Measurements from ENCODE around the gene SMAD4. TPM values are rescaled to one million over a fixed set of nuclear protein-coding genes. Genes with fewer than 3 reads are reported as not detected.

The SMAD4 gene
- polyA plus RNA-seq, 3 donors: 21.0 to 34.0 (median 29.1) TPM

DNA sequence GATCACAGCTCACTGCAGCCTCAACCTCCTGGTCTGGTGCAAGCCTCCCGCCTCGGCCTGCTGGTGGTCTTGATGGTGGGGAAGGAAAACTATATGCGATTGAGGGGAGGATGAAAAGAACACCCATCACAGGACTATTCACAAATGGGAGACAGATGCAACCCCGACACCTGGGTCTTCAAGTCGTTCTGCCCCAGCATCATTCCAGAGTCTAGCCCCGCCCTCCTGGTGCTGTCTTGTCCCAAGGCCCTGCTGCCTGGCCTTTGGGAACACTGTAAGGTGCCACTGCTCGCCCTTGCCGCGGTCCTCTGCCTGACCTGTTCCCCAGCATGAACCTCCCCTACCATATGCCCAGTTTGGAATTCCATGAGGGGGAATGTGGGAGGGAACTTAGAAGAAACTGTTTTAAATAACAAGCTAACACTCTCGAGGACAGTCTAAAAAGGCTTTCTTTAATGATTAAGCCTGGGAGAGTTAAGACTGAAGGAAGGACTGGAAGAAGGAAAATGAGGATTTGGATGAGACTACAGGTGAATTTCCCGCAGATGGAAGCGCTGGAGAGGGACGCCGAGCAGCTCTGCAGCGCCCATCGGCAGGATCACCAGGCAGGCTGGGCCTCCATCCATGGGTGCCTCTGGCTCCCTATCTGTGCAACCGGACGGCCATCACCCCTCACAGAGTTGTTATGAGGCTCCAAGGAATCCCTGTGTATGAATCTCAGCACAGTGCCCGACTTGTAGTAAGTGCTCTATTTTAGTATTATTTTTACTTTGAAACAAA, 92.4 kb downstream of the SMAD4 start:
- H2AFZ ChIP-seq (ENCODE audit: insufficient read depth, low read depth, low read length, poor library complexity, severe bottlenecking): no peak overlapping the region
- H3K4me1 ChIP-seq (ENCODE audit: control insufficient read depth in 1 of 2, insufficient read depth in 2 of 2, low read length in 2 of 2): no peaks in the 10 kb centered on the region
- no peak overlapping the region for H3K4me3 Mint-ChIP-seq
- no peak overlapping the region for H3K27ac Mint-ChIP-seq
- H3K9ac ChIP-seq (ENCODE audit: insufficient read depth, low read length, poor library complexity, severe bottlenecking): no peak overlapping the region
- DNase-seq: no peak
- TF ChIP-seq, protein P1, sequence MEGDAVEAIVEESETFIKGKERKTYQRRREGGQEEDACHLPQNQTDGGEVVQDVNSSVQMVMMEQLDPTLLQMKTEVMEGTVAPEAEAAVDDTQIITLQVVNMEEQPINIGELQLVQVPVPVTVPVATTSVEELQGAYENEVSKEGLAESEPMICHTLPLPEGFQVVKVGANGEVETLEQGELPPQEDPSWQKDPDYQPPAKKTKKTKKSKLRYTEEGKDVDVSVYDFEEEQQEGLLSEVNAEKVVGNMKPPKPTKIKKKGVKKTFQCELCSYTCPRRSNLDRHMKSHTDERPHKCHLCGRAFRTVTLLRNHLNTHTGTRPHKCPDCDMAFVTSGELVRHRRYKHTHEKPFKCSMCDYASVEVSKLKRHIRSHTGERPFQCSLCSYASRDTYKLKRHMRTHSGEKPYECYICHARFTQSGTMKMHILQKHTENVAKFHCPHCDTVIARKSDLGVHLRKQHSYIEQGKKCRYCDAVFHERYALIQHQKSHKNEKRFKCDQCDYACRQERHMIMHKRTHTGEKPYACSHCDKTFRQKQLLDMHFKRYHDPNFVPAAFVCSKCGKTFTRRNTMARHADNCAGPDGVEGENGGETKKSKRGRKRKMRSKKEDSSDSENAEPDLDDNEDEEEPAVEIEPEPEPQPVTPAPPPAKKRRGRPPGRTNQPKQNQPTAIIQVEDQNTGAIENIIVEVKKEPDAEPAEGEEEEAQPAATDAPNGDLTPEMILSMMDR (IDR thresholded peaks at IDR 0.05): no peak
- no peaks in the 10 kb centered on the region for H4K20me1 ChIP-seq (ENCODE audit: insufficient read depth, low read length)
- H3K4me3 ChIP-seq (replicated peaks in 1 of 3; ENCODE audit: low read depth in 2 of 3, low read length in 3 of 3): no peak overlapping the region
- no peak overlapping the region for H3K4me2 ChIP-seq (replicated peaks; ENCODE audit: extremely low read depth, low read length, poor library complexity, severe bottlenecking)
- no peak overlapping the region for H3K27ac ChIP-seq (ENCODE audit: low read depth in 1 of 2, low read length in 2 of 2)
- intact Hi-C loops (cut with micrococcal nuclease): no loop called here
- peaks cover 0 to 36% of the 10 kb centered on the region in 2 donors for H3K9me3 ChIP-seq (replicated peaks in 1 of 2; ENCODE audit: control insufficient read depth in 1 of 2, insufficient read depth in 1 of 2, low read length in 2 of 2)
- H3K36me3 ChIP-seq (replicated peaks in 1 of 2; ENCODE audit: control insufficient read depth in 1 of 2, insufficient read depth in 2 of 2, low read length in 2 of 2): no peaks in the 10 kb centered on the region
- peaks cover 9 to 54% (median 31%) of the 10 kb centered on the region in 7 donors for H3K9me3 Mint-ChIP-seq
- WGBS (ENCODE audit: insufficient coverage): 93% methylated on average over 10 of the region's 19 CpGs
- no peaks in the 10 kb centered on the region for H3K79me2 ChIP-seq (ENCODE audit: insufficient read depth, low read length)
- no peaks in the 10 kb centered on the region for H3K27me3 ChIP-seq (ENCODE audit: control insufficient read depth in 2 of 2, insufficient read depth in 2 of 2, low read length in 2 of 2)
- H3K27me3 Mint-ChIP-seq (ENCODE audit: low read depth in 3 of 3): peaks cover 1 to 3% (median 2%) of the 10 kb centered on the region in 3 donors
- no peaks in the 10 kb centered on the region for H3K36me3 Mint-ChIP-seq
- no peaks in the 10 kb centered on the region for H3K4me1 Mint-ChIP-seq

DNA sequence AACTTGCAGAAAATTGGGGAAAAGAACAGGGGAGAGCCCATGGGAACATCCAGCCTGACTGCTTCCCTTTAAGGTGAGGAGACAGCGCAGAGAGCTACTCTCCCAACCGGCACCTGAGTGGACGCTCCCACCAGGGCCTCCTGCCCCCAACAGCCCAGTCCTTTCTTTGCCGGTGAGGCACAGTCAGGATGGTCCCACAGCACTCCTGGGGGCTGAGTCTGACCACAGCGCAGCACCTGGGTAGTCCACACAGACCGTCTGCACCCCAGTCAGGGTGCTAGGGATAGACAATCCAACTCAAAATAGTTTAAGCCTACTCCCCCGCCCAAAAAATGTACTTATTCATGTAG, 93.0 kb downstream of the SMAD4 start:
- no peak for DNase-seq
- Histone ChIP-seq H3K9ac (ENCODE audit: insufficient read depth, low read length, poor library complexity, severe bottlenecking) (no peak overlapping the region), H3K4me2 (replicated peaks; ENCODE audit: extremely low read depth, low read length, poor library complexity, severe bottlenecking) (no peak overlapping the region), H4K20me1 (ENCODE audit: insufficient read depth, low read length) (no peaks in the 10 kb centered on the region), H3K4me1 (ENCODE audit: control insufficient read depth in 1 of 2, insufficient read depth in 2 of 2, low read length in 2 of 2) (no peaks in the 10 kb centered on the region), H3K79me2 (ENCODE audit: insufficient read depth, low read length) (no peaks in the 10 kb centered on the region), H2AFZ (ENCODE audit: insufficient read depth, low read depth, low read length, poor library complexity, severe bottlenecking) (no peak overlapping the region), H3K4me3 (replicated peaks in 1 of 3; ENCODE audit: low read depth in 2 of 3, low read length in 3 of 3) (no peak overlapping the region), H3K27me3 (ENCODE audit: control insufficient read depth in 2 of 2, insufficient read depth in 2 of 2, low read length in 2 of 2) (no peaks in the 10 kb centered on the region), H3K36me3 (replicated peaks in 1 of 2; ENCODE audit: control insufficient read depth in 1 of 2, insufficient read depth in 2 of 2, low read length in 2 of 2) (no peaks in the 10 kb centered on the region), H3K27ac (ENCODE audit: low read depth in 1 of 2, low read length in 2 of 2) (no peak overlapping the region), H3K9me3 (replicated peaks in 1 of 2; ENCODE audit: control insufficient read depth in 1 of 2, insufficient read depth in 1 of 2, low read length in 2 of 2) (peaks cover 0 to 30% of the 10 kb centered on the region in 2 donors)
- intact Hi-C loops (cut with micrococcal nuclease): no loop called here
- TF ChIP-seq, protein P1 (IDR thresholded peaks at IDR 0.05): no peak
- Mint-ChIP-seq H3K9me3 (peaks cover 6 to 48% (median 25%) of the 10 kb centered on the region in 7 donors), H3K27me3 (ENCODE audit: low read depth in 3 of 3) (peaks cover 1 to 2% (median 2%) of the 10 kb centered on the region in 3 donors), H3K27ac (no peak overlapping the region), H3K36me3 (no peaks in the 10 kb centered on the region), H3K4me3 (no peak overlapping the region), H3K4me1 (no peaks in the 10 kb centered on the region)
- 92% methylated on average over 7 of the region's 7 CpGs for WGBS (ENCODE audit: insufficient coverage)
